OCI-LY7 (cell line): Measurements from ENCODE around the gene CAP1.

Experiments
- CTCF ChIP-seq: fragments of 200-600 bp; sonication (generic); conservative IDR thresholded peaks from 2 replicates; pipeline ENCODE4 v1.5.1; 2014; ENCODE audit warnings: mild to moderate bottlenecking, antibody characterized with exemption, low read length, moderate library complexity, mixed read lengths
- EZH2phosphoT487 ChIP-seq: fragments of 200-600 bp; sonication (generic); IDR thresholded peaks from 2 replicates; pipeline ENCODE4 v1.6.1; 2018; ENCODE audit warnings: low read depth, borderline replicate concordance, mild to moderate bottlenecking, mixed run types, antibody characterized with exemption, low read length, moderate library complexity, mixed read lengths

- TF ChIP-seq EZH2phosphoT487 (no peak), CTCF (no peak)
Measured at GRCh38 chr1:40075266-40075665, 34.7 kb downstream of the CAP1 start.
